ENCODE data around the gene MARCHF3. TPM values are rescaled to one million over a fixed set of nuclear protein-coding genes. Genes with fewer than 3 reads are reported as not detected.

MARCHF3 gene
- total and polyA plus RNA-seq, 10 of the 15 experiments (the other 5 are each of a cell fraction or from before 2014, with no cell fraction given): 3.6 to 24.1 (median 11.3) TPM

GRCh38 chr5:126988021-126988569 lies 42.3 kb downstream of the MARCHF3 start:
- WGBS (ENCODE audit: insufficient coverage, insufficient replicate concordance, low lambda C conversion rate, missing lambda C conversion rate): 0% methylated on average over 3 of the region's 3 CpGs
- peak overlapping the region; percentile 8; the same call in 1 of the 2 replicates for H3K4me3 ChIP-seq
- no peaks in the 10 kb centered on the region; the same call in 1 of the 2 replicates for H3K79me2 ChIP-seq (ENCODE audit: control insufficient read depth, insufficient read depth, low read length)
- POLR2A ChIA-PET: interaction anchor here (1.2 kb wide), 1 partner anchor 22 kb away, joined by 3 read pairs; no protein-coding TSS in a partner anchor
- SMC1A ChIA-PET (ENCODE audit: uncharacterized antibody, unreplicated experiment): interaction anchor here (1.0 to 2.3 kb wide), 7 partner anchors 10 to 56 kb away, joined by 3 to 21 read pairs (median 7); no protein-coding TSS in a partner anchor
- intact Hi-C loops (cut with micrococcal nuclease; ENCODE audit: unreplicated experiment): loop anchor here (1.0 to 2.0 kb wide), 3 partner anchors 16 to 43 kb away; partner anchors contain the start of gene MARCHF3
- RAD21 ChIA-PET (ENCODE audit: unreplicated experiment): interaction anchor here (1.0 to 1.8 kb wide), 2 partner anchors 10 to 24 kb away, joined by 4 to 7 read pairs; no protein-coding TSS in a partner anchor
- H3K4me2 ChIP-seq (ENCODE audit: control insufficient read depth, insufficient read depth): peak overlapping the region; percentile 90
- H4K20me1 ChIP-seq (ENCODE audit: control insufficient read depth, insufficient read depth): no peaks in the 10 kb centered on the region
- H3K9ac ChIP-seq (ENCODE audit: control insufficient read depth, insufficient read depth, low read length): peak overlapping the region; percentile 39
- peak overlapping the region; percentile 63 for H3K27ac ChIP-seq (ENCODE audit: control insufficient read depth, insufficient read depth)
- H2AFZ ChIP-seq (ENCODE audit: control insufficient read depth, low read depth, low read length): peak overlapping the region; percentile 86
- ATAC-seq (peak; percentile 93), FAIRE-seq (no peak), DNase-seq (ENCODE audit: low read depth, low spot score) (peak; percentile 79)
- no TSS peak for BruUV-seq (replicated peaks)
- H3K9me3 ChIP-seq (replicated peaks; ENCODE audit: control insufficient read depth, insufficient read depth, low read length): no peaks in the 10 kb centered on the region; the same call in 2 of the 3 replicates
- no peaks in the 10 kb centered on the region for H3K27me3 ChIP-seq (replicated peaks in 1 of 2; ENCODE audit: control insufficient read depth in 2 of 2, insufficient read depth in 2 of 2, low read length in 1 of 2)
- peaks cover 16% of the 10 kb centered on the region for H3K4me1 ChIP-seq (ENCODE audit: control insufficient read depth, insufficient read depth, low read length)
- CTCF ChIA-PET: no interaction called here
- in situ Hi-C loops (cut with MboI): no loop called here
- no peaks in the 10 kb centered on the region for H3K36me3 ChIP-seq (ENCODE audit: control insufficient read depth in 2 of 2, insufficient read depth in 2 of 2, low read length in 1 of 2)
- no peak for TF ChIP-seq FOXK2 (IDR thresholded peaks at IDR 0.05)
- TF ChIP-seq SIN3A (IDR thresholded peaks at IDR 0.05; ENCODE audit: low read depth, low read length): no peak
- TF ChIP-seq TCF3 (IDR thresholded peaks at IDR 0.05; ENCODE audit: borderline replicate concordance, insufficient read depth, low read depth, low read length): no peak
- no peak for TF ChIP-seq PAX5 (IDR thresholded peaks at IDR 0.05; ENCODE audit: borderline replicate concordance, low read depth, low read length)
- TF ChIP-seq POU2F2 (IDR thresholded peaks at IDR 0.05; ENCODE audit: borderline replicate concordance, low read depth, low read length): peak; percentile 79; the same call in 2 of the 3 replicates
- TF ChIP-seq EED (IDR thresholded peaks at IDR 0.05; ENCODE audit: low read depth): peak; percentile 91
- TF ChIP-seq, protein P1, sequence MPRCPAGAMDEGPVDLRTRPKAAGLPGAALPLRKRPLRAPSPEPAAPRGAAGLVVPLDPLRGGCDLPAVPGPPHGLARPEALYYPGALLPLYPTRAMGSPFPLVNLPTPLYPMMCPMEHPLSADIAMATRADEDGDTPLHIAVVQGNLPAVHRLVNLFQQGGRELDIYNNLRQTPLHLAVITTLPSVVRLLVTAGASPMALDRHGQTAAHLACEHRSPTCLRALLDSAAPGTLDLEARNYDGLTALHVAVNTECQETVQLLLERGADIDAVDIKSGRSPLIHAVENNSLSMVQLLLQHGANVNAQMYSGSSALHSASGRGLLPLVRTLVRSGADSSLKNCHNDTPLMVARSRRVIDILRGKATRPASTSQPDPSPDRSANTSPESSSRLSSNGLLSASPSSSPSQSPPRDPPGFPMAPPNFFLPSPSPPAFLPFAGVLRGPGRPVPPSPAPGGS (IDR thresholded peaks at IDR 0.05; ENCODE audit: borderline replicate concordance, insufficient read depth, low read depth, low read length, poor library complexity, severe bottlenecking): no peak
- no peak for TF ChIP-seq EZH2 (IDR thresholded peaks at IDR 0.05; ENCODE audit: borderline replicate concordance, control insufficient read depth, low read depth, low read length)
- no peak for TF ChIP-seq ZNF217 (IDR thresholded peaks at IDR 0.05)
- TF ChIP-seq, protein P2, sequence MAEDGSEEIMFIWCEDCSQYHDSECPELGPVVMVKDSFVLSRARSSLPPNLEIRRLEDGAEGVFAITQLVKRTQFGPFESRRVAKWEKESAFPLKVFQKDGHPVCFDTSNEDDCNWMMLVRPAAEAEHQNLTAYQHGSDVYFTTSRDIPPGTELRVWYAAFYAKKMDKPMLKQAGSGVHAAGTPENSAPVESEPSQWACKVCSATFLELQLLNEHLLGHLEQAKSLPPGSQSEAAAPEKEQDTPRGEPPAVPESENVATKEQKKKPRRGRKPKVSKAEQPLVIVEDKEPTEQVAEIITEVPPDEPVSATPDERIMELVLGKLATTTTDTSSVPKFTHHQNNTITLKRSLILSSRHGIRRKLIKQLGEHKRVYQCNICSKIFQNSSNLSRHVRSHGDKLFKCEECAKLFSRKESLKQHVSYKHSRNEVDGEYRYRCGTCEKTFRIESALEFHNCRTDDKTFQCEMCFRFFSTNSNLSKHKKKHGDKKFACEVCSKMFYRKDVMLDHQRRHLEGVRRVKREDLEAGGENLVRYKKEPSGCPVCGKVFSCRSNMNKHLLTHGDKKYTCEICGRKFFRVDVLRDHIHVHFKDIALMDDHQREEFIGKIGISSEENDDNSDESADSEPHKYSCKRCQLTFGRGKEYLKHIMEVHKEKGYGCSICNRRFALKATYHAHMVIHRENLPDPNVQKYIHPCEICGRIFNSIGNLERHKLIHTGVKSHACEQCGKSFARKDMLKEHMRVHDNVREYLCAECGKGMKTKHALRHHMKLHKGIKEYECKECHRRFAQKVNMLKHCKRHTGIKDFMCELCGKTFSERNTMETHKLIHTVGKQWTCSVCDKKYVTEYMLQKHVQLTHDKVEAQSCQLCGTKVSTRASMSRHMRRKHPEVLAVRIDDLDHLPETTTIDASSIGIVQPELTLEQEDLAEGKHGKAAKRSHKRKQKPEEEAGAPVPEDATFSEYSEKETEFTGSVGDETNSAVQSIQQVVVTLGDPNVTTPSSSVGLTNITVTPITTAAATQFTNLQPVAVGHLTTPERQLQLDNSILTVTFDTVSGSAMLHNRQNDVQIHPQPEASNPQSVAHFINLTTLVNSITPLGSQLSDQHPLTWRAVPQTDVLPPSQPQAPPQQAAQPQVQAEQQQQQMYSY (CRISPR knock-in tag; IDR thresholded peaks at IDR 0.05): no peak
- TF ChIP-seq EGR1 (IDR thresholded peaks at IDR 0.05; ENCODE audit: borderline replicate concordance in 1 of 2, low read depth in 2 of 2, low read length in 2 of 2): no peak
- TF ChIP-seq IRF4 (IDR thresholded peaks at IDR 0.05; ENCODE audit: low read depth, low read length): peak; percentile 50; the same call in 1 of the 2 replicates
- TF ChIP-seq MTA2 (IDR thresholded peaks at IDR 0.05; ENCODE audit: low read depth): peak; percentile 92
- TF ChIP-seq BHLHE40 (IDR thresholded peaks at IDR 0.05; ENCODE audit: borderline replicate concordance in 1 of 2, low read depth in 2 of 2, low read length in 1 of 2): 0 out of 4 replicates have a peak, but pooled peaks of 1 of the 2 experiments have one; percentile 43
- TF ChIP-seq SIX5 (IDR thresholded peaks at IDR 0.05; ENCODE audit: low read depth, low read length, severe bottlenecking): no peak
- no peak for TF ChIP-seq SP1 (IDR thresholded peaks at IDR 0.05; ENCODE audit: low read depth, low read length)
- no peak for TF ChIP-seq SMARCA5 (IDR thresholded peaks at IDR 0.05)
- TF ChIP-seq ESRRA (IDR thresholded peaks at IDR 0.05; ENCODE audit: low read length): no peak

All from GM12878 (cell line).